Transverse colon (tissue), 3 donors: ENCODE data around the gene ORAI3.

ENCODE experiments used
- CTCF ChIP-seq, 5 experiments: fragments of 200-600 bp in 3 of 5; fragments of 450-650 bp in 2 of 5; sonication (generic) in 3 of 5; IDR thresholded peaks; 1 replicate in 2 of 5; 2 replicates in 3 of 5; pipeline ENCODE4 v1.5.1; 2016 to 2017; ENCODE audit warnings: antibody characterized with exemption in 5 of 5, inconsistent platforms in 3 of 5, mild to moderate bottlenecking in 2 of 5, moderate library complexity in 1 of 5
- POLR2A ChIP-seq: fragments of 450-650 bp; IDR thresholded peaks from one replicate; pipeline ENCODE4 v1.6.1; 2016; ENCODE audit warnings: antibody characterized with exemption, mild to moderate bottlenecking, moderate library complexity

- no peak for TF ChIP-seq CTCF (IDR thresholded peaks at IDR 0.05)
- no peak for TF ChIP-seq POLR2A
Observed at GRCh38 chr16:30992931-30993816, 44.3 kb downstream of the ORAI3 start.
